ENCODE results near the gene ELL2. TPM values are rescaled to one million over a fixed set of nuclear protein-coding genes. Genes with fewer than 3 reads are reported as not detected.

ELL2 gene
- polyA plus RNA-seq, 1 donor from 2014 or later, result 1.4 TPM

DNA sequence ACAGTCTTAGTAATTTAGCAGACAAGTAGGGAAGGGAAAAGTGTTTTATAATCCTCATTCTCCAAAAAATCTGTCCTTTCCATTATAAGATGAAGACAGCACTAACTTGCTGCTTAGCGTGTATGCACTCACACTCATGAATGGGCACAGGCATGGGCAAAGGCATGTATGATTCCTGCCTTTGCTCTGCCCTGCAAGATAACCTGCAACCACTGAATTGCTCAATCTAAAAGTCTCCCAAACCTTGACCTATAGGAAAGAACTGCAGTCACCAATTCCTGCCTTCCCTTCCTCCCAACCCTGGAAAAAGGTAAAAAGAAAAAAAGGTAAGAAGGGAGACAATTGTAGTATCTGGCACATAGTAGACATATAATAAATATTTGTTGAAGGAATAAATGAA is 40.8 kb downstream of the ELL2 start:
- H3K4me3 ChIP-seq (ENCODE audit: low read length), result no peak overlapping the region
- H3K4me2 ChIP-seq (ENCODE audit: low read length), result no peak overlapping the region
- no peak overlapping the region for H2AFZ ChIP-seq (ENCODE audit: low read depth, low read length)
- H3F3A ChIP-seq (ENCODE audit: insufficient read depth, low read length, poor library complexity, severe bottlenecking), result no peaks in the 10 kb centered on the region
- no peak overlapping the region for H3K27ac ChIP-seq (ENCODE audit: low read length)
- H3K9ac ChIP-seq (ENCODE audit: low read length), result no peak overlapping the region
- H3K27me3 ChIP-seq (ENCODE audit: insufficient read depth, low read depth, low read length), result no peaks in the 10 kb centered on the region
- TF ChIP-seq EP300 (conservative IDR thresholded peaks at IDR 0.05; ENCODE audit: poor library complexity, severe bottlenecking) (no peak), MXI1 (conservative IDR thresholded peaks at IDR 0.05; ENCODE audit: poor library complexity, severe bottlenecking) (no peak), TAF1 (IDR thresholded peaks at IDR 0.05; ENCODE audit: low read depth) (no peak), POLR2AphosphoS5 (IDR thresholded peaks at IDR 0.05) (no peak), EZH2 (IDR thresholded peaks at IDR 0.05; ENCODE audit: borderline replicate concordance, insufficient read depth, low read length, poor library complexity, severe bottlenecking) (no peak), SMC3 (conservative IDR thresholded peaks at IDR 0.05; ENCODE audit: poor library complexity) (no peak), RAD21 (conservative IDR thresholded peaks at IDR 0.05) (no peak)
- TF ChIP-seq, protein P1, sequence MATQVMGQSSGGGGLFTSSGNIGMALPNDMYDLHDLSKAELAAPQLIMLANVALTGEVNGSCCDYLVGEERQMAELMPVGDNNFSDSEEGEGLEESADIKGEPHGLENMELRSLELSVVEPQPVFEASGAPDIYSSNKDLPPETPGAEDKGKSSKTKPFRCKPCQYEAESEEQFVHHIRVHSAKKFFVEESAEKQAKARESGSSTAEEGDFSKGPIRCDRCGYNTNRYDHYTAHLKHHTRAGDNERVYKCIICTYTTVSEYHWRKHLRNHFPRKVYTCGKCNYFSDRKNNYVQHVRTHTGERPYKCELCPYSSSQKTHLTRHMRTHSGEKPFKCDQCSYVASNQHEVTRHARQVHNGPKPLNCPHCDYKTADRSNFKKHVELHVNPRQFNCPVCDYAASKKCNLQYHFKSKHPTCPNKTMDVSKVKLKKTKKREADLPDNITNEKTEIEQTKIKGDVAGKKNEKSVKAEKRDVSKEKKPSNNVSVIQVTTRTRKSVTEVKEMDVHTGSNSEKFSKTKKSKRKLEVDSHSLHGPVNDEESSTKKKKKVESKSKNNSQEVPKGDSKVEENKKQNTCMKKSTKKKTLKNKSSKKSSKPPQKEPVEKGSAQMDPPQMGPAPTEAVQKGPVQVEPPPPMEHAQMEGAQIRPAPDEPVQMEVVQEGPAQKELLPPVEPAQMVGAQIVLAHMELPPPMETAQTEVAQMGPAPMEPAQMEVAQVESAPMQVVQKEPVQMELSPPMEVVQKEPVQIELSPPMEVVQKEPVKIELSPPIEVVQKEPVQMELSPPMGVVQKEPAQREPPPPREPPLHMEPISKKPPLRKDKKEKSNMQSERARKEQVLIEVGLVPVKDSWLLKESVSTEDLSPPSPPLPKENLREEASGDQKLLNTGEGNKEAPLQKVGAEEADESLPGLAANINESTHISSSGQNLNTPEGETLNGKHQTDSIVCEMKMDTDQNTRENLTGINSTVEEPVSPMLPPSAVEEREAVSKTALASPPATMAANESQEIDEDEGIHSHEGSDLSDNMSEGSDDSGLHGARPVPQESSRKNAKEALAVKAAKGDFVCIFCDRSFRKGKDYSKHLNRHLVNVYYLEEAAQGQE (IDR thresholded peaks at IDR 0.05; ENCODE audit: borderline replicate concordance), result no peak
- TF ChIP-seq, protein P2, sequence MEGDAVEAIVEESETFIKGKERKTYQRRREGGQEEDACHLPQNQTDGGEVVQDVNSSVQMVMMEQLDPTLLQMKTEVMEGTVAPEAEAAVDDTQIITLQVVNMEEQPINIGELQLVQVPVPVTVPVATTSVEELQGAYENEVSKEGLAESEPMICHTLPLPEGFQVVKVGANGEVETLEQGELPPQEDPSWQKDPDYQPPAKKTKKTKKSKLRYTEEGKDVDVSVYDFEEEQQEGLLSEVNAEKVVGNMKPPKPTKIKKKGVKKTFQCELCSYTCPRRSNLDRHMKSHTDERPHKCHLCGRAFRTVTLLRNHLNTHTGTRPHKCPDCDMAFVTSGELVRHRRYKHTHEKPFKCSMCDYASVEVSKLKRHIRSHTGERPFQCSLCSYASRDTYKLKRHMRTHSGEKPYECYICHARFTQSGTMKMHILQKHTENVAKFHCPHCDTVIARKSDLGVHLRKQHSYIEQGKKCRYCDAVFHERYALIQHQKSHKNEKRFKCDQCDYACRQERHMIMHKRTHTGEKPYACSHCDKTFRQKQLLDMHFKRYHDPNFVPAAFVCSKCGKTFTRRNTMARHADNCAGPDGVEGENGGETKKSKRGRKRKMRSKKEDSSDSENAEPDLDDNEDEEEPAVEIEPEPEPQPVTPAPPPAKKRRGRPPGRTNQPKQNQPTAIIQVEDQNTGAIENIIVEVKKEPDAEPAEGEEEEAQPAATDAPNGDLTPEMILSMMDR (IDR thresholded peaks at IDR 0.05; ENCODE audit: poor library complexity, severe bottlenecking), result no peak
- H3K9me2 ChIP-seq (ENCODE audit: insufficient read depth, low read length), result no peaks in the 10 kb centered on the region
- no peaks in the 10 kb centered on the region for H3K9me3 ChIP-seq (ENCODE audit: low read length)
- H4K20me1 ChIP-seq (ENCODE audit: insufficient read depth), result no peaks in the 10 kb centered on the region
- no peaks in the 10 kb centered on the region for H3K36me3 ChIP-seq (ENCODE audit: insufficient read depth, low read length)
- H3K79me2 ChIP-seq (replicated peaks; ENCODE audit: insufficient read depth, low read length), result no peaks in the 10 kb centered on the region

DNA sequence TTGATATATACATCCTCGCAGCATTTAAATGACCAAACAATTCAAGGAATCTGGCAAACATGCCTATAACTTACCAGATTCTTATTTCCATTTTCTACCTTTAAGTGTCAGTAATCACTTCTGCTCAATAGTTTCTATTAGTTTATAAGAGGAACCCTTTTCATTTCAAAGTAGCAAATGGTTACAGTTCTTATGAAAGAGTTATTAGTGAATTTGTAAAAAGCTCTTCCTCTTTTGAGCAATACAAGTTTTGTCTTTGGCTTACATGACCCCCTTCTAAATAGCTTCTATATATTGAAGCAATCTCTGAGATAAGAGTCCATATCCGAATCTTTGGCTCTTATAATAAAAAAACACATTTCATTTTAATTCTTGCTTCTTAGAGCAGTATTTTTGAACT is 42.0 kb downstream of the ELL2 start:
- H3K4me3 ChIP-seq (ENCODE audit: low read length), result no peak overlapping the region
- H3K36me3 ChIP-seq (ENCODE audit: insufficient read depth, low read length), result no peaks in the 10 kb centered on the region
- no peaks in the 10 kb centered on the region for H3K27me3 ChIP-seq (ENCODE audit: insufficient read depth, low read depth, low read length)
- H3F3A ChIP-seq (ENCODE audit: insufficient read depth, low read length, poor library complexity, severe bottlenecking), result no peaks in the 10 kb centered on the region
- no peaks in the 10 kb centered on the region for H4K20me1 ChIP-seq (ENCODE audit: insufficient read depth)
- H3K4me2 ChIP-seq (ENCODE audit: low read length), result no peak overlapping the region
- H3K9me3 ChIP-seq (ENCODE audit: low read length), result no peaks in the 10 kb centered on the region
- no peaks in the 10 kb centered on the region for H3K79me2 ChIP-seq (replicated peaks; ENCODE audit: insufficient read depth, low read length)
- H3K9me2 ChIP-seq (ENCODE audit: insufficient read depth, low read length), result no peaks in the 10 kb centered on the region
- H2AFZ ChIP-seq (ENCODE audit: low read depth, low read length), result no peak overlapping the region
- no peak overlapping the region for H3K9ac ChIP-seq (ENCODE audit: low read length)
- H3K27ac ChIP-seq (ENCODE audit: low read length), result no peak overlapping the region
- TF ChIP-seq, protein P1 (IDR thresholded peaks at IDR 0.05; ENCODE audit: borderline replicate concordance), result no peak
- TF ChIP-seq, protein P2 (IDR thresholded peaks at IDR 0.05; ENCODE audit: poor library complexity, severe bottlenecking), result no peak
- TF ChIP-seq RAD21 (conservative IDR thresholded peaks at IDR 0.05) (no peak), EP300 (conservative IDR thresholded peaks at IDR 0.05; ENCODE audit: poor library complexity, severe bottlenecking) (no peak), SMC3 (conservative IDR thresholded peaks at IDR 0.05; ENCODE audit: poor library complexity) (no peak), EZH2 (IDR thresholded peaks at IDR 0.05; ENCODE audit: borderline replicate concordance, insufficient read depth, low read length, poor library complexity, severe bottlenecking) (no peak), MXI1 (conservative IDR thresholded peaks at IDR 0.05; ENCODE audit: poor library complexity, severe bottlenecking) (no peak), TAF1 (IDR thresholded peaks at IDR 0.05; ENCODE audit: low read depth) (no peak), POLR2AphosphoS5 (IDR thresholded peaks at IDR 0.05) (no peak)

All from neural cell (in vitro differentiated cells).